ENCODE results near the gene SHLD2.
A peak's percentile ranks its signal among the peaks of the same experiment; 100 is the strongest.
"Not testable (repeated sequence)": the region's sequence is repeated elsewhere in the genome, so short reads cannot be mapped to it uniquely, and the experiment has no call there.

SHLD2 gene

DNA sequence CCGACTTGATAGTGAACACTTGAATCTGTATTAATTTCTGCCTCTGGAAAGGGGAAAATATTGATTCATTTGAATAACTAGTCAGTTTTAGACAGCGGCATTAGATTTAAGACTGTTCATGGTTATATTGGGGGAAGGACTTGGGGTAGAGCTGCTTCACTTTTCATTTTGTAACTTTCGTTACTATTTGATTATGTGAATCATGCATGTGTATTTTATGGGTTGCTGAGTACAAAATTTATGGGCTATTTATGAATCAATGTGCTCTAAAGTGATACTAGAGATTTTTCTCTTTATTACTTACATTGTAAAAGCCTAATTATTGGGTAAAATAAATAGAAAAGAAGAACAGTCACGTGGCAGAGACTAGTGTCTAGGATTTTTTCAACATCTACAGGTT lies 5.3 kb upstream of the SHLD2 start:
- no peak for DNase-seq

DNA sequence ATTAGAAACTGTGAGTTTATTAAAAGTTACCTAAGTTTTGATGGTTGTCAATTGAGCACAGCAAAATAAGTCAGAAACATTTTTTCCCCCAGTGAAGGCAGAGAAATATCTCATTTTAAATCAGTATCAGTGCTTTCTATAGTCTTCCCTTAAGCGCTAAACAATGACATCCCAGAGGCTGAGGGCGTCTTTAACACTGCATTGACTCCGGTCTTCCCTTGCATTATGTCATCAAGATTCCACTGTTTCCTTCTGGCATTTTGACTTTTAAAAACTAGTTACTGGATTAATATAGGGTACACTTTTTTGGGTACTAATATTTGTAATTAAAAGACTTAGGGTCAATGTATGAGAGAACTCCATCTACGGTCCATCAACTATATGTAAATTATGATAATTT lies 4.2 kb upstream of the SHLD2 start:
- no peak for DNase-seq

DNA sequence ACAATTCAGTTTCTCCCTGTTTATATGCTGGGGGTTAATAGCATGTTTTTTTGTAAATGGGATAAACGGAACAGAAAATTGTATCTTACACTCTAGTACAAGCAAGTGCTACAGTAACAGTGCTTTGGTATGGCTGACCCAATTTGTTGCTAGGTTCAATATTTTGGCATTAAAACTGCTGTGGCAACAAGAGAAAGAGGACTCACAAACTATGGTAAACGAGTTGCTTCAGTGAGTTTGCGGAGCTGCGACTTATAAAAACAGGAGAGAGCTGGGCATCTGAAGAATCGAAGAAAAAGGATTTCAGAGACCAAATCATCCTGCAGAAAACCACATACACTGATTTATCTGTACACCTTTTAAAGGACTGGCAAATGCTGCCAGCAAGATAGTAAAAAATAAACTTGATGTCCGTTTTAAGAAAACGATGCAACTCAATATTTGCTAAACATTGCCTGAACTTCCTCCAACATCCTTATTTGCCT lies 2.6 kb upstream of the SHLD2 start:
- DNase-seq = no peak

DNA sequence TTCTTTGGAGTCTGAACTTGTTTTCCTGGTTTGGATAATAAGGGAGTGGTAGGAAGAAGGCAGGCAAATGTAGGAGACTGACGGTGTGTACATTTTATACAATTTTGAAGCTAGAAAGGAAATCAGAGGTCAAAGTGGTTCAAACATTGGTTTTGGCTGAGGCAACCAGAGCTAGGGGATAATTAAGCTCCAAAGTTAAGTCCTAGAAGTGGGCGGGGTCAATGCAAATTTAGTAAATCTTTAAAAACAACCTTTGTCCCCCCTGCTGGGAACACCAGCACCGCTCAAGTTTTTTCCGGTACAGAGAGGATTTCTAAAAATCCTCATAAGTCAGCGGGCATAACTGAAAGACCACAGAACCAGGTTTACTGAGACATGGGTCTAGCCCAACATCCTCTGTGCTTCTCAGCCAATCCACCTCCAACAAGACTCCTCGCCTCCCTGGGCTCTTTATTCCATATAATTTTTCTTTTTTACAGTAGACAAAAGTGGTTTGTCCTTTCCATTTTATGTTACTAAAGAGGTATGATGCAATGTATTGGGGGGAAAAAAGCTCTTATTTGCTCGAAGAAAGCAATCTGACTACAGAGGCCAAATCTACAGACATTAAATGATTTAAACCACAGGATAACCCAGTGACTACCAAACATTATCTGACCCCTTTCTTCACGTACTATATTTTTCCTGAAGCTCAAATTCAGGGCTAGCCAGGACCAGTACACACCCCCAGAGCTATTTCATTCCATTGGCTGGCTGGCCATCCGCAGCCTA lies 2.0 kb upstream of the SHLD2 start:
- no peak for DNase-seq

DNA sequence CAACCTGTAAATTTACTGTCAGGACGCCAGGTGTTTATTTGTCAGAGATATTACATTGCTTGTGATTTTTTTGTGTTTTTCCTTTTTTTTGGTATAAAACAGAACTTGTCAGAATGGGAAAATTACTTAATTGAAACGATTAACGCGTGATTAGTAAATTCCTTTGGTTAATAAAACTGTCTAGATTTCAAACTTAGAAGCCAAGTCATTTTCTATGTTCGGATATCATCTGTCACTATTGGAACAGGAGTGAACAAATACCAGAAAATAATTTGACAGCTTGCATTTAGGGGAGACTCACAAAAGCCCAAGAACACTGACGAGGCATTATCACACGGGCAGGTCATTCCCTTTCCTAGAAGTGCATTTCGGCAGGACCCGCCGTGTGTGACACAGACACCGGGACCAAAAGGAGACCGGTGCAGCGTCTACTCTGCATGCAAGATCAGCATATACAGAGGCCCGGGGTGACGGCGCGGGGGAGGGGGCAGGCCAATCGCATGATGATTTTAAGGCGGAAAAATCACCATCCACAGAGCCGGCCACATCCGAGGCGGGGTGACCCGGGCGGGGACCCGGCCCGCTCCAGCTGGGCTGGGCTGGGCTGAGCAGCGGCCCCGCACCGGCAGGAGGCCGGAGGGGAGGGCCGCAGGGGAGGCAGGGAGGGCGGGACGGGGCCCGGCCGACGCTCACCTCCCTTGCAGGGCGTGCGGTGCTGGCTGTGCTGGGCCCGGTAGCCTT lies 1.2 kb upstream of the SHLD2 start:
- peak; percentile 12 for DNase-seq

DNA sequence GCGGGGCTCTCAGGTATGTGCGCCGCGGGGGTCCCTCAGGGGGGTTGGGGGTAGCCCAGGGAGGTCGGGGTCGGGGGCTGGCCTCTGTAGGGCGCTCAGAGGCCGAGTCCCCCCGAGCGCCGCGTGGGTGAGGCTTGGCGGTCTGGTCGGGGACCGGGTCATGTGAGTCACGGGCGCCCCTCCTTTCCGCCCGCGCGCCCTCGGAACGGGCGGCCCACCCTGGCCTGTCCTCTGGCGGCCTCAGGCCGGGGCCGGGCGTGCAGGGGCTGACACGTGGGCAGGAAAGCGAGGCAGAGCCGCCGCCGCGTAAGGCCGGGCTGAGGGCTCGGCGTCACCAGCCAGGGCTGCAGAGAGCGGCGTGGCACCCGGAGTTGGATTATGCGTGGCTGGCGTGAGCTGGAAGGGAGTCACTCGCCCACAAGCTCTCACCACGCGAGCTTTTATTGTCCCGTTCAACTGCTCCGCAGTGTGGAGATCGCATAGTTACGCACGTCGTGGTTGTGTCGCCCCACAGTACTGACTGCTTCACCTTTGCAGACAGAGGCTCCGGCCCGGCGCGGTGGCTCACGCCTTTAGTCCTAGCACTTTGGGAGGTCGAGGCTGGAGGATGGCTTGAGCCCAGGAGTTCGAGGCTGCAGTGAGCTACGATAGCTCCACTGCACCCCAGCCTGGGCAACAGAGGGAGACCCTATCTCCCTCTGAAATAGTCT lies 385 bp downstream of the SHLD2 start:
- peak; percentile 86 for DNase-seq

DNA sequence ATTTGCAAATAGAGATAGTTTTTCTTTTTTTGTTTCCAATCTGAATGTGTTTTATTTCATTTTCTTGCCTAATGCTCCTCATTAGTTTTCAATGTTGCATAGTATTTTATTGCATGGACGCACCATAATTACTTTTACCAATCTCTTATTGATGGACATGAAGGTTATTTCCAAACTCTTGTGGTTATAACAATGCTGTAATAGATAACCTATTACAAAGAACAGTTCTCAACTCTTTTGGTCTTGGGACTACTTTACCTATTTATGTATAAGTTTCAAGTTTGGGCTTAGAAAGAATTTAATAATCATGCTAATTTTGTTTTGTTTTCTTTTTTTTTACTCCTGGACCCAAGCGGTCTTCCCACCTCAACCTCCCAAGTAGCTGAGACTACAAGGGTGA lies 7.0 kb downstream of the SHLD2 start:
- no peak for DNase-seq

DNA sequence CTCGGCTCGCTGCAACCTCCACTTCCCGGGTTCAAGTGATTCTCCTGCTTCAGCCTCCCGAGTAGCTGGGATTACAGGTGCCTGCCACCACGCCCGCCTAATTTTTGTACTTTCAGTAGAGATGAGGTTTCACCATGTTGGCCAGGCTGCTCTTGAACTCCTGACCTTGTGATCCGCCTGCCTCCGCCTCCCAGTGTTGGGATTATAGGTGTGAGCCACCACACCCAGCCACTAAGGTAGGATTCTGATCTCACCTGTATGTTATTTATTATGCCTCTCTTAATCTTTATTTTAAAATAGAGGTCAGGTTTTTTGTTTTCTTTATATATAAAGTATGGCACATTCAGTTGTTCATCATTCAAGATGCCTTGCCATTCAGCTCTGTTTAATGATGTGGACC lies 9.7 kb downstream of the SHLD2 start:
- not testable (repeated sequence) for DNase-seq

DNA sequence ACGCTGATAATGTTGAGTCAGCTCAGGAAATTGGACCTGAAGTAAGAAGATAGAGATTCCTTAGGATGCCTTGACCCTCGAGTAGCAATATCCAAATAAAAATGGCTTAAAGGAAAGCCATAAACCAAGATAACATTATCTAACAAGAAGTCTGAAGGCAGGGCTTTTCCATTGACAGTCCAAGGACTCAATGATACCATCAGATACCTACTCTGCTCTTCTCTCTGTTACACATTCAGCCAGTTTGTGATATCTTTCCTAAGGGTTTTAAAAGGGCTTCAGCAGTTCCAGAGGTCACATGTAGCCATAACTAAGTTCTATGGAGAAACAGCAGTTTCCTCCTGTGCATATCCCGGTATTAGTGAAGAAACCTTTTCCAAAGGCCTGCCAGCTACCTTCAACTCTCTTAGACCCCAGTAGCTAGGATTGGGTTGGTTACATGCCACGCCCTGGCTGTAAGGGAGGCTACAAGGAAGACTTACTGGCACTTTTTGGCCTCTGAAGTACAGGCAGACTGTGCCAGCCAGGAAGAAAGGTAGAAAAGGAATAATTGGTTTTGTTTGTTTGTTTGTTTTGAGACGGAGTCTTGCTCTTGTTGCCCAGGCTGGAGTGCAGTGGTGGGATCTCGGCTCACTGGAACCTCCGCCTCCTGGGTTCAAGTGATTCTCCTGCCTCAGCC lies 10.6 kb downstream of the SHLD2 start:
- no peak for DNase-seq

DNA sequence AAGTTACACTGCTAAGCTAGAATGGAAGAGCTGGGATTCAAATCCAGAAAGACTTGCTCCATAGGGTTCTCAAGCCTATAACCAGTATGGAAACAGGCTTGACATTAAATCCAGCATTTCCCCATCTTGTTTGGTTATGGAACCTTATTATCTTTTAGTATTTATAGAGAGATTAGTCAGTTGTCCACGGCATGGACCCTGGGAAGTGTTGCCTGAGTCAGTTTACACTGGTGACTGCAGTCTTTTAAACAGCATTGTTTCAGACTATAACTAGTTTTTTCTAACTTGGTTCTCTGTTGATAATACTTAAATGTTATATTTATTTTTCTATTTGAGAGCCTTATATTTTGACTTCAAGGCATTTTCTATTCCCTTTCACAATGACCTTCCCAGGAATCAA lies 23.1 kb downstream of the SHLD2 start:
- DNase-seq = not testable (repeated sequence)

DNA sequence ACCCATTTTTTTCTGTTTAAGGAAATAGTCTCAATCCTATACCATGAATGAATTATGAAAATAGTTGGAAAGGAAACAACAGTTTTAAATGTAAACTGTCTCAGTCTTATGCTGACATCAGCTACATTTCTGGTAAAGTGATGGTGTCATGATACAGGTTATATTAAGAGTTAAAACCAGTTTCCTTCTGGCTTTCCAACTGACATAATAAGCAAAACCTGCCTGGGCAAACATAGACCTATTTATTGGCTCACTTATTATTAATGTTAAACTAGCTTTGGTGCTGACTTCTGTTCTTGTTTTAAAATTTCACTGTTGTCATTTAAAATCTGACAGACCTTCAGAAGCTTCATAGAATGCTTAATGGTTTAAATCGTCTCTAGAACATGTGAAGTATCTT lies 24.0 kb downstream of the SHLD2 start:
- not testable (repeated sequence) for DNase-seq

DNA sequence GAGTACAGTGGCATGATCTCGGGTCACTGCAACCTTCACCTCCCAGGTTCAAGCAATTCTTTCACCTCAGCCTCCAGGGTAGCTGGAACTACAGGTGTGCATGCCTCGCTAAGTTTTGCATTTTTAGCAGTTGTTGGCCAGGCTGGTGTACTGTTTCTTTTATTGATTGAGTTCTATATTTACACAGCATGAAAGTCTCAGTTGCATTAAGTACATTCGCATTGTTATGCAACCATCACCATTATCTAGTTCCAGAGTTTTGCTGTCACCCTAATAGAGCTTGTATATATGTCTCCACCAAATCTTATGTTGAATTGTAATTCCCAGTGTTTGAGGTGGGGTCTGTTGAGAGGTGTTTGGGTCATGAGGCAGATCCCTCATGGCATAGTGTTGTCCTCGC lies 28.3 kb downstream of the SHLD2 start:
- not testable (repeated sequence) for DNase-seq

DNA sequence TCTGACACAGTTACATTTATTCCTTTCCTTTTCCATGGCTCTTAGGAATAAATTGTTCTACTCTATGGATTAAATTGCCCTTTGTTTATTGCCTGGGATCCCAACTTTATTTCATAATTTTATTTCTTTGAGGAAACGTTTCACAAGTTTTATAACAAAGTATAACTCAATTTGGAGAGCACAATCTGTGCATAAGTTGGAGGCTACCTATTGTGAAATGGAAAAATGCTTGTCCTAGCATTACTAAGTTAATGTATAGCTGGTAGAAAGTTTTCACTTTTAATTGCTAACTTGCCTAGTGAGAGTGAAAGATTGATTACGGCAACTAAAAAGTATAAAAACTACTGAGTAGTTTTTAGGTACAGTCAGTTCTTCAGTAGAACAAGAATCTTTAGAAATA lies 32.0 kb downstream of the SHLD2 start:
- DNase-seq = not testable (repeated sequence)

DNA sequence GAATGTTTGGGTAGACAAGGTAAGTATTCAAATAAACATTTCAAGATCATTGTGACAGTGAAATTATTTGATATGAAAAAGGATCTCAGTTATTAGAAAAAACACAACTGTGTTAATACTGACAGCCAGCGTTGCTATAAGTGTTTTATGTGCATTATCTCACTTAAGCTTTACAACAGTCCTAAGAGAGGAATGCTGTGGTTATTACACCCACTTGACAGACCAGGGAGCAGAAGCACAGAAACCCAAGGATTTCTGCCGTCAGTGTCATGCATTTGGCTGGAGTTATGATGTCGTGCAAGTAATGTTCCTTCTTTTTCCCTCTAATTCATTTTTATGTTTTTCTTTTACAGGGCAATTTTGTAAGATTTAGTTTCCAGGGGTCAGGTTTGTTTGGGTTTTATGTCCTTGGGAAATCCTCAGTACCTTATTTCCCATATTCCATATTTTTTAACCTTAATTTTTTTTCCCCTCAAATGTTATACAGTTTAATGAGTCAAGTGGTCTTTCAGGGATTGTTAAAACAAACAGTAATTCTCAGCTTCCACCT lies 32.7 kb downstream of the SHLD2 start:
- DNase-seq = not testable (repeated sequence)

DNA sequence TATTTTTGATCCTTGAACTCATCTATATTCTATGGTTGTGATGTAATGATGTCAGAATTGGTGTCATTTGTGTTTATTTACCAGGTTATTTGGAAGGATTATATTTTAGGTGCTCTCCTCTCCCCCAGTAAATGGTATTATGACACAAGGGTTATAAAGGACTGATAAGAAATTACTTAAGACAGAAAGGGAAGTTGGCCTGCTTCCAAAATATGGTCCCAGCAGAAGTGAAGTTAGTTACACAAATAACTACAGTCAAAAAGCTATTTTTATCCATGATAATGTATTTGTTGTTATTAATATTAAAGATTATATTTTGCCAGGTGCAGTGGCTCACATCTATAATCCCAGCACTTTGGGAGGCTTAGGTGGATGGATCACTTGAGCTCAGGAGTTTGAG lies 37.2 kb downstream of the SHLD2 start:
- DNase-seq = peak; percentile 1

DNA sequence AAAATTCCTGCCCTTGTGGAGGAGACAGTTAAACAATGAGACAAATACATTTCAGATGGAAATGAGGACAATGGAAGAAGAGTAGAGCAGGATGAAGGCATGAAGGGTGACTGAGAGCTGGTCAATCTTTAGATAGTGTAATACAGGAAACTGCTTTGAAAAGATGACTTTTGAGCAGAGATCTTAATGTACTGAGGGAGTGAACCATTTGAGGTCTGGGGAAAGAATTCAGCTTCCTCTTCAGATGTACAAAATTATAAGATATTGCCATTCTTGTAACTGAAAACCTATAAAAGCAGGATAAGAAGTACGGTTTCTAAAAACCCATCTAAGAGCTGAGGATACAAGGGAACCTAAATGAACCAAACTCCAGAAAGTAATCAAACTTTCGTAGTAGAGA lies 38.9 kb downstream of the SHLD2 start:
- DNase-seq = not testable (repeated sequence)

DNA sequence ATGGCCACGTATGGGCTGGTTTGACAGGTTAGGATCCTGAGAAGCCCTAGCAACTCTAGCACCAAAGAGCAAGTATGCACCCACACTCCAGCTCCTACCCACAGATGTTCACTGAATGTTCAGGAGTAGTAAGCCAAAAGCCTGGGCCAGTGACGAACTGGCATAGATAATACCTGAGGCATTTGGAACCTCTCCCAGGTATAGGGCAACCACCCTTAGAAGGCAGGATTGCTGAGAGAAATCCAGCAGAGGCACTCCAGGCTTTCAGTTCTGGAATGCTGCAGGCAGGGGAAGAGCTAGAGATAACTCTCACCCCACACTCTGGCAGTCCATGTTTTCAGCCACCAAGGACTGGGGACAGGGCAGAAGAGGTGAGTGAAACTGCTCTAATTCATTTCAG lies 39.4 kb downstream of the SHLD2 start:
- not testable (repeated sequence) for DNase-seq

DNA sequence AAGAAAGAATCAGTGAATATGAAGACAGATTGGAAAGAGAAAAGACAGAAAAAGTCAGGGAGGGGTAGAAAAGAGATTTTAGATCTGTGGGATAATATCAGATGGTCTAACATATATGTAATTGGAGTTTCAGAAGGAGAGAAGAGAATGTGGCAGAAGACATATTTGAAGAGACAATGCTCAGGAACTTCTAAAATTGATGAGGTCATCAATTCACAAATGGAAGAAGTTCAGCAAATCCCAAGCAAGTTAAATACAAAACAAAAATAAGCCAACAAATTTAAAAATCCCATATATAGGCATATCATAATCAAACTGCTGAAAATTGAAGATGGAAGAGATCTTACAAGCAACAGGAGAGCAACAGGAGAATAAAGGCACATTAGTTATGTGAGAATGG lies 42.5 kb downstream of the SHLD2 start:
- DNase-seq = not testable (repeated sequence)

DNA sequence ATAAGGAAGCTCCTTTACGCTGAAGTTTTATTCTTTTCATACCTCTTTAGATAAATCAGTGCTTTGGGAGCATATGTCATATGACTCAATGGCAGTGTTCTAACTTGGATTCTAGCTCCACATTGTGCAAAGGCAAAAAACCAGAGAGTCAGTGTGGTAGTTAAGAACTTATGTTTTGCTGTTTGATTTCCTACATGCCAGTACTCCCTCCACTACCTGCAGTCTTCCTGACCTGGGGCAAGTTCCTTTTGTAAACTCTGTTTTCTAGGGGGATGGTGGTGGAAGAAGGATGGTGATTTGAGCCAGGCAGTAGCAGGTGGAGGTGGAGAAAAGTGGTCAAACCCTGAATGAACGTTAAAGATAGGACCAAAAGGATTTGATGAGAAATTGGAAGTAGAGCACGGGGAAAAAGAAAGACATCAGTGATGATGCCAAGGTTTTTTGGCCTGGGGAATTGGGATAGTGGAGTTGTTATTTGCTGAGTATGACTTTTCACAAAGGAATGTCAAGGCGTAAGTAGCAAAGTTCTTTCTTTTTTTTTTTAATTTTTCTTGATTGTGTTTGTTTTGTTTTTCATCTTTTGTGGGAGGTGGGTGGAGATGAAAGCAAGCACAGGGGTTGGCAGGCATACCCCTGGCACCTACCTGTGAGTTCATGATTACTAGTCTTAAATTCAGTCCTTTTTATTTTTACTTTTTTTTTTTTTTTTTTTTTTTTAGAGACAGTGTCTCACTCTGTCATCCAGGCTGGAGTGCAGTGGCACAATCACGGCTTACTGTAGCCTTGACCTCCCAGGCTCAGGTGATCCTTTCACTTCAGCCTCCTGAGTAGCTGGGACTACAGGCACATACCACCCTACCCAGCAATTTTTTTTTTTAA lies 47.5 kb downstream of the SHLD2 start:
- DNase-seq = peak; percentile 23

DNA sequence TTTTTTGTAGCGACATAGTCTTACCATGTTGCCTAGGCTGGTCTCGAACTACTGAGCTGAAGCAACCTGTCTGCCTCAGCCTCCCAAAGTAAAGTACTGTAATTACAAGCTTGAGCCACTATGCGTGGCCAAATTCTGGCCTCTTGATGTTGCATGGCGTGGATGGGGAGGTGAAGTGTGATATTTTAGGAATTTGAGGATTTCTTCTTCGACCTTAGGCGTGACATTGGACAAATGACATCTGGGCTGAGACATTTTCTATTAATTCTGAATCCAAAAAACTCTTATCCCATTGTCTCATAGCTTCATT lies 48.1 kb downstream of the SHLD2 start:
- DNase-seq = peak; percentile 1

DNA sequence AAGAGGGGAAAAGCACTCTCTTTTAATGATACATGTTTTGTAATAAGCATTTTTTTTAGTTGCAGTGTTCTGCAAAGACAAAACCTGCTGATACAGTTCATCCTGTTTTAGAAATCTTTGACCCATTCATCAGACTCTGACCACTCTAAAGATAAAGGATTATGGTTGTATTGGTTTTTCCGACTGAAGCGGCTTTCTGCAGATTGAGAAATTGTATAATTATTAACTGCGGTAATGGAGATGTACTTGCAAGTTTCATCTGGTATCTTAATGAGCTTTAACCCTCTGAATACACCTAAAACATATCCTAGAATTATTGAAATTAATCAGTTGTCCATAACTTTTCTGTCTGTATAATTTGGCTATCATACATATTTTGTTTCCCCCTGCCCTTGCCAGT lies 50.6 kb downstream of the SHLD2 start:
- DNase-seq = not testable (repeated sequence)

Data from NCI-H226 (cell line).